HPDE6-E6E7 (cell line): ENCODE data around the gene RSL1D1.
"Not testable (repeated sequence)": the region's sequence is repeated elsewhere in the genome, so short reads cannot be mapped to it uniquely, and the experiment has no call there.

ENCODE experiments used
- DNase-seq: peaks from one replicate; pipeline ENCODE4 v3.0.0; 2011; ENCODE audit warnings: missing footprints; ENCODE audit errors: extremely low spot score

RSL1D1 gene

GRCh38 chr16:11844499-11844898, 6.8 kb downstream of the RSL1D1 start:
- no peak for DNase-seq

- no peak for DNase-seq
These were observed 7.5 kb downstream of the RSL1D1 start for GRCh38 chr16:11843861-11844260.

GRCh38 chr16:11843206-11843605, 8.1 kb downstream of the RSL1D1 start:
- no peak for DNase-seq

GRCh38 chr16:11841026-11841425, 10.3 kb downstream of the RSL1D1 start:
- no peak for DNase-seq

- no peak for DNase-seq
These were observed 14.6 kb downstream of the RSL1D1 start for GRCh38 chr16:11836650-11837244.

GRCh38 chr16:11835891-11836649, 15.3 kb downstream of the RSL1D1 start:
- no peak for DNase-seq

GRCh38 chr16:11835309-11835708, 16.0 kb downstream of the RSL1D1 start:
- no peak for DNase-seq

- DNase-seq: peak; percentile 49
These were observed 17.2 kb downstream of the RSL1D1 start for GRCh38 chr16:11833951-11834695.

GRCh38 chr16:11828696-11829095, 22.6 kb downstream of the RSL1D1 start:
- DNase-seq: no peak

GRCh38 chr16:11825520-11826165, 25.7 kb downstream of the RSL1D1 start:
- DNase-seq: not testable (repeated sequence)

GRCh38 chr16:11824362-11824761, 27.0 kb downstream of the RSL1D1 start:
- DNase-seq: no peak

GRCh38 chr16:11823645-11824044, 27.7 kb downstream of the RSL1D1 start:
- DNase-seq: not testable (repeated sequence)

GRCh38 chr16:11819798-11820197, 31.5 kb downstream of the RSL1D1 start:
- no peak for DNase-seq

GRCh38 chr16:11818970-11819369, 32.4 kb downstream of the RSL1D1 start:
- not testable (repeated sequence) for DNase-seq

GRCh38 chr16:11816123-11816522, 35.2 kb downstream of the RSL1D1 start:
- DNase-seq: no peak

GRCh38 chr16:11814800-11815199, 36.5 kb downstream of the RSL1D1 start:
- DNase-seq: not testable (repeated sequence)

- no peak for DNase-seq
These were observed 44.6 kb downstream of the RSL1D1 start for GRCh38 chr16:11806721-11807120.

GRCh38 chr16:11805556-11805955, 45.8 kb downstream of the RSL1D1 start:
- DNase-seq: no peak

GRCh38 chr16:11801481-11802021, 49.8 kb downstream of the RSL1D1 start:
- no peak for DNase-seq

GRCh38 chr16:11800382-11800718, 51.0 kb downstream of the RSL1D1 start:
- no peak for DNase-seq

GRCh38 chr16:11799509-11800381, 51.6 kb downstream of the RSL1D1 start:
- no peak for DNase-seq
